GM21381 (cell line): ENCODE results near the gene PLA2R1.
A peak's percentile ranks its signal among the peaks of the same experiment; 100 is the strongest.
"Not testable (repeated sequence)": the region's sequence is repeated elsewhere in the genome, so short reads cannot be mapped to it uniquely, and the experiment has no call there.

Experiments used
- ATAC-seq: cut with Tn5 transposase; IDR thresholded peaks from one replicate; pipeline ENCODE4 v1.9.1; 2021; ENCODE audit warnings: mild to moderate bottlenecking, moderate library complexity; ENCODE audit not compliant: unreplicated experiment

PLA2R1 gene

GRCh38 chr2:159984034-159984433, 78.4 kb downstream of the PLA2R1 start:
- no peak for ATAC-seq

GRCh38 chr2:159982842-159983785, 79.3 kb downstream of the PLA2R1 start:
- no peak for ATAC-seq

- no peak for ATAC-seq
Measured at GRCh38 chr2:159982270-159982669, 80.1 kb downstream of the PLA2R1 start.

GRCh38 chr2:159976527-159977160, 85.8 kb downstream of the PLA2R1 start:
- ATAC-seq = no peak

GRCh38 chr2:159973325-159973724, 89.1 kb downstream of the PLA2R1 start:
- no peak for ATAC-seq

GRCh38 chr2:159971365-159972152, 90.9 kb downstream of the PLA2R1 start:
- ATAC-seq = no peak

- ATAC-seq = not testable (repeated sequence)
Measured at GRCh38 chr2:159970548-159970947, 91.9 kb downstream of the PLA2R1 start.

DNA sequence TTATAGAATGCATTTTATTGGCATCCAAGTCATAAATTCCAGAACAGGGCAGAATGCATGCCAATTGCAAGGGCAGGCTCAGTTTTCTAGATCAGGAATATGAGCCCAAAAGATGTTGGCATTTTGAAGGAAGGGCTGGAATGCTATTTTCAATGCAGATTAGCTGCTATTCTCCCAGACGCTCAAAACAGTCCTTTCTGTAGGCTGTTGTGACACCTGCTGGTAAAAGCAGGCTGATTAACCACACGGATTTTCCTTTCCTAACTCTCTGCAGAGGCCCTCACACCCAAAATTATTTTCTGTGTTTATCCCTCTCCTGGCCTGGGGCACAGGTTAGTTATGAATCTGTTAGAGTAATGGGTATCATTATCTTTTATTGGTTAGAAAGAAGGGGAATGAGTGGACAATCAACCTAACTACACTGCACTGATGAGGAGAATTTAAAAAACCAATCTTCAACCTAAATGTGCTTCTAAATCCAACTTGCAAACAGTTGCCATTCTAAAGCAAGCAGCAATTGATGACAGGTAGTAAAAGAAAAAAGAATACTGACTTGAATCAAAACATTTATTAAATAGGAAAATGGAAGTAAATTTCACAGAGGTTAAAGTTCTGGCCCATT, 94.0 kb downstream of the PLA2R1 start:
- no peak for ATAC-seq

DNA sequence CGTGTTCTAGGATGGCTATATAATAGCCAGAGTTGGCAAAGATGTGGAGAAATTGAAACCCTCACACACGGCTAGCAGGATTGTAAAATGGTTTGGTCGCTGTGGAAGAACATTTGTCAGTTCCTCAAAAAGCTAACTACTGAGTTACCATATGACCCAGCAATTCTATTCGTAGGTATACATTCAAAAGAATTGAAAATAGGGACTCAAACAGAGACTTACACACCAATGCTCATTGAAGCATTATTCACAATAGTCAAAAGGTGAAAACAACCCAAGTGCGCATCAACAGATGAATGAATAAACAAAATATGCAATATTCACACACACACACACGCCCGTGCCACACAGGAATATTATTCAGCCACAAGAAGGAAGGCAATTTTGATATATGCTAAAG, 98.7 kb downstream of the PLA2R1 start:
- peak; percentile 74 for ATAC-seq

GRCh38 chr2:159962513-159962912, 99.9 kb downstream of the PLA2R1 start:
- not testable (repeated sequence) for ATAC-seq

DNA sequence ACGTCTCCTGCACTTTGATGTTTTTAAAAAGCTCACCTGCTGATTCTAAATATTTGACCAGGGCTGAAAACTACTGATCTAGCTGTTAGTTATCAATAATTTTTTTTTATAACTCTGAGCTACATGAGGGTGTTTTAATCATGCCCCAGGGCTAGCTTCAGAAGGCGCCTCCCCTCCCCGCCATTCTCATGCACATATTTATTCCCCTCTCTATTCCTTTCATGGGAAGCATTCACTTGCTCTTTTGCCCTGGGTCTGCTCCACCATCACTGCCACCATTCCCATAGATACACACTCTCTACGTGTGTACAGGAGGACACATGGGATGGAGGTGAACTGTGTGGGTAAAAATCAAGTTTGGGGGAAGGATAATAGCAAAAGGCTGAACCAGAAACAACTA, 101.0 kb downstream of the PLA2R1 start:
- no peak for ATAC-seq

GRCh38 chr2:159961037-159961436, 101.4 kb downstream of the PLA2R1 start:
- no peak for ATAC-seq

DNA sequence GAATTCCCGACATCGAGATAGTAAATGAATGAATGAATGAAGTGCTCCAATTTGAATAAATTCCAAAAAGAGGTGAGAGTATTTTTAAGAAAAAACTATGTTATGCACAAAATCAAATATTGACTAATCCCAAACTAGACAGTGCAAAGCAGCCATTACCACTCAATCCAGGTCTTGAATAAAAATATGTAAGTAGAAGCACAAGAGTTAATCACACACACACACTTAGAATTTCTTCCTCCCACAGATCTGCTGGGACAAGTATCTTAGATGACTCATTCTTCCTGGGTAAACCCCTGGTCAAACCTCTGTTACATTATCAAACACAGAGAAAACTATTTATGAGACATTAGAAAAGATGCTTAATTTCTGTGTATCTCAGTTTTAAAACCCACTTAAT, 102.0 kb downstream of the PLA2R1 start:
- peak; percentile 46 for ATAC-seq

GRCh38 chr2:159959136-159959535, 103.3 kb downstream of the PLA2R1 start:
- ATAC-seq = no peak

DNA sequence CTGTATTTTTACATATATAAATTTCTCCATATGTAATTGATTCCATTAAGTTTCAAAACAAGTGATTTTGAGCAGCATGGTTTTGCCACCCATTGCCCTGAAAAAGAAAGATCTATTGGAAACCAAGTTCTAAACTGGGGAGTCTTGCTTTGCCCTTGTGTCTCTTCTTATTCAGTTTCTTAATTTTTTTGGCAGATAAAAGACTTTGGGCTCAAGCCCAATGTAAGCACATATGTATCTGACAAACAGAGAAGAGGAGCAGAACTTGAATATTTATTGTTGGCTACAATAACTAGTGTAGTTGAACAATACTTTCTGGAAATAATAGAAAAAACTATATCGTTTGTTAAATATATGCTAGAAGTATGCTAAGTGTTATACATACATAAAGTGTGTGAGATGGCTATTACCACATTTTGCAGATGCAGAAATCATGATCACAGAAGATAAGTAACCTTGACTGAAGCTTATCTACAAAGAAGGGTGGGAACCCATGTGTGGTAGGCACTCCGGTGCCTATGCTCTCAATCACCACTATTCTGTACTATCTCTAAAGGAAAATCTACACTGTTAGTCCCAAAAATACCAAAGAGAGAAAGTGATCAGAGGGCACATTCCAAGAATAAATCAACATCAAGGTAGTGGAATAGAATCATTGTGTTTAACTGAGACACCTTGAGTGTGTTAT, 109.1 kb downstream of the PLA2R1 start:
- ATAC-seq = no peak

DNA sequence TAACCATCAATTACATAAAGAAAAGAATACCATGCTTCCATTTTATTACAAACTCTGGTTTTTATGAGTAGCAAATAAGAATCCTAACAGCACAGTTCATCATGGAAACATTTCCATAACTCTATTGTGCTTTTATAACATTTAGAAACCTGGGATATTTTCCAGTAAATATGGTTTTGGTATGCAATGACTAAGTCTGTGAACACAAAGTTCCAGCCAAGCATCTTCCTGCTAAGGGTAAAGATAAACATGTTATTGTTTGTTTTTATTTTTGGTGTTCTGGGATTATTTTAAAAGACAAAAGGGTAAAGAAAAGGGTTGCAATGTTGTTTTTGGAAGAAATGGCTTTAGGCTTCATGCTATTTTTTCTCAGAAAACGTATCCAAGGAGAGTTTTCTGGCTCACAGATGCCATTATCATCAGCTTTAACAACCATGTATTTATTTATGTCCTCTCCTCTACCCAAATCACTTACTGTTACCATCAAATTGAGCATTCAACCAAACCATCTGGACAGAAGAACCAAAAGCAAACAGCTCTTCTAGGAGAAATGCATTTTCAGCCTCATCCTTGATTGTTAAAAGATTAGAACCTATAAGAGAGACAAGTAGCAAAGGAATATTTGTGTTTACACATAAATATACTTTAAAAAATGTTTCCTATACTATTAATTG, 116.0 kb downstream of the PLA2R1 start:
- no peak for ATAC-seq

DNA sequence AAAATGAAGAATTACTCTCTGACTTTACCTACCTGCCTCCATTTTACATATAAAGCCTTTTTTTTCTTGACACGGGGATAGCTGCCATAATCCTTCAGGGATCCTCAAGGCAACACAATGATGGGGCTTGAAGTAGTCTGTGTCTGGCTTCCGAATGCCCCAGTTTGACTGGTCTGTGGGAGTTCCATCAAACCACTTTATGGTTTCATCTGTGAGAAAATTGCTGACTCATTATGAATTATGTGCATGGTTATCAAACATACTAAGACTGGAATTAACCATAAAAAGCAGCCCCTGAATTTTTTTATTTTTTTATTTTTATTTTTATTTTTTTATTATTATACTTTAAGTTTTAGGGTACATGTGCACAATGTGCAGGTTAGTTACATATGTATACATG, 117.5 kb downstream of the PLA2R1 start:
- no peak for ATAC-seq

DNA sequence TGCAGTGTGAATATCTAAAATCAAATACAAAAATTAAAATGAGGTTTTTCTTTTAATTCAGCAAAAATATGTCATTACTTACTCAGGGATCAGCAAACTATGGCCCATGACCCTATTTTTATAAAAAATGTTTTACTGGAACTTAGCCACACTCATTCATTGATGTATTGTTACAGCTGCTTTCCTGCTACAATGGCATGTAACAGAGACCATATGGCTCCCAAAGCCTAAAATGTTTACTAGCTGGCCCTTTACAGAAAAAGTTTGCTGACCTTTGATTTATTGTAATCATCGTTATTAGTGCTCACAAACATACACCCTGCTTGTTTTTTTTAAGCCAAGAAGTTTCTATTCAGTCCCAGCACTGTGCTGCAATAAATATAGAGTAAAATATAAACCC, 120.3 kb downstream of the PLA2R1 start:
- ATAC-seq = no peak

GRCh38 chr2:159941729-159942128, 120.7 kb downstream of the PLA2R1 start:
- ATAC-seq = no peak

- peak; percentile 76 for ATAC-seq
Measured at GRCh38 chr2:159939946-159940345, 122.5 kb downstream of the PLA2R1 start.
